Heart left ventricle (tissue), 16 donors: ENCODE data around the gene ADAMTS7. TPM values are rescaled to one million over a fixed set of nuclear protein-coding genes. Genes with fewer than 3 reads are reported as not detected.
"Not testable (repeated sequence)": the region's sequence is repeated elsewhere in the genome, so short reads cannot be mapped to it uniquely, and the experiment has no call there.

Experiments
- ATAC-seq, 4 donors: fragments of 200-7000 bp; cut with Tn5 transposase; one replicate each; pipeline ENCODE4 v1.9.1; 2020 to 2022; ENCODE audit warnings: moderate library complexity in 4 of 4, mild to moderate bottlenecking in 3 of 4, moderate number of reproducible peaks in 1 of 4
- DNase-seq, 5 donors: peaks; one replicate each; pipeline ENCODE4 v3.0.0-alpha.2; 2020
- H3K27ac ChIP-seq, 12 donors: fragments of 200-600 bp; sonication (generic) in 4 of 12; one replicate each; pipeline versions ENCODE4 v1.5.0 to v1.8.0; 2016 to 2022; ENCODE audit warnings: mild to moderate bottlenecking in 2 of 12
- H3K27me3 ChIP-seq, 9 donors: fragments of 200-600 bp; sonication (generic) in 2 of 9; one replicate each; pipeline versions ENCODE4 v1.5.1 to v1.8.0; 2016 to 2022; ENCODE audit warnings: mild to moderate bottlenecking in 3 of 9
- H3K36me3 ChIP-seq, 9 donors: fragments of 200-600 bp; sonication (generic) in 2 of 9; one replicate each; pipeline versions ENCODE4 v1.5.0 to v1.8.0; 2018 to 2022; ENCODE audit warnings: mild to moderate bottlenecking in 2 of 9
- H3K4me1 ChIP-seq, 12 donors: fragments of 200-600 bp; sonication (generic) in 4 of 12; one replicate each; pipeline versions ENCODE4 v1.5.0 to v1.8.0; 2016 to 2022; ENCODE audit warnings: mild to moderate bottlenecking in 3 of 12
- H3K4me3 ChIP-seq, 12 donors: fragments of 200-600 bp; sonication (generic) in 4 of 12; one replicate each; pipeline versions ENCODE4 v1.5.0 to v1.8.0; 2017 to 2022; ENCODE audit warnings: mild to moderate bottlenecking in 9 of 12, moderate library complexity in 4 of 12
- H3K9me3 ChIP-seq, 12 donors: fragments of 200-600 bp; sonication (generic) in 4 of 12; one replicate each; pipeline versions ENCODE4 v1.5.0 to v1.8.0; 2016 to 2022; ENCODE audit warnings: mild to moderate bottlenecking in 1 of 12
- CTCF ChIP-seq, 12 donors: fragments of 200-600 bp; sonication (generic) in 4 of 12; IDR thresholded peaks; one replicate each; pipeline versions ENCODE4 v1.5.0 to v1.8.0; 2018 to 2022; ENCODE audit warnings: antibody characterized with exemption in 12 of 12, mild to moderate bottlenecking in 5 of 12
- POLR2A ChIP-seq, 2 donors: fragments of 450-650 bp; IDR thresholded peaks; one replicate each; pipeline ENCODE4 v1.6.1; 2017; ENCODE audit warnings: antibody characterized with exemption in 2 of 2, mild to moderate bottlenecking in 2 of 2, moderate library complexity in 2 of 2
- WGBS, 4 donors: extraction: QIAGEN DNeasy Blood & Tissue Kit in 2 of 4; methylation state at CpG; one replicate each; pipeline versions ENCODE4 v1.1.5 to v1.1.7; 2013 to 2018; 5-methylcytosine and 5-hydroxymethylcytosine counted together
- intact Hi-C, 10 donors: fragments of 100-400 bp; cut with DNase I; formaldehyde crosslinking; loops; one replicate each; pipeline versions ENCODE4 v1.11.1 to v1.14.2; 2022
- polyA plus RNA-seq, 2 donors: library from polyadenylated mRNA; stranded (reverse); fragments of 200-250 nt; gene quantifications; one replicate each; pipeline ENCODE4 v1.2.3, GENCODE V29; 2013
- total RNA-seq, 9 donors: library from RNA; depleted of rRNA in 2 of 9; stranded (reverse); fragments of >200 nt in 2 of 9; fragmentation: NEBNext Ultra II Directional in 3 of 9; extraction: Animal tissue kit (Norgen Biotek cat#: 25700) in 3 of 9; gene quantifications; one replicate each; pipeline versions ENCODE4 v1.1.0 to v1.2.4, GENCODE V29; 2016 to 2023
- donor health status: ischemic (EF 13 %, LVEDD 7.1; RV severe dilation, severe dysfunction).
- donor health status: healthy with polysubstance abuse.
- donor health status: DM: no; HTN: yes; CAD: no.
- donor health status: DM: no; HTN: no; CAD: no.
- donor health status: ischemic (EF 25% LVEDD 6.9; RV normal size, moderate dysfunction).
- donor health status: ischemic (EF 25% LVEDD 5.7; RV mildly dilated, moderate dysfunction).
- donor health status: healthy.
- donor health status: DM: yes; HTN: yes; CAD: no.
- donor health status: ischemic (EF 35%, LVEDD 5.7; RV mildly dilated, moderate dysfunction).
- donor health status: nonischemic (EF 11% LVEDD 7.7; RV severe dilation, severe dysfunction).
- donor health status: DM: yes; HTN: yes; CAD: no.
- donor health status: PGD.
- donor health status: ischemic (EF 29% LVEDD 5.4; RV normal size, mild dysfunction).
- donor health status: nonischemic (EF 23%, LVEDD 6.1; RV moderate dilation, normal function).

ADAMTS7 gene
- total and polyA plus RNA-seq, 11 donors, result 5.0 to 29.9 (median 13.9) TPM

DNA sequence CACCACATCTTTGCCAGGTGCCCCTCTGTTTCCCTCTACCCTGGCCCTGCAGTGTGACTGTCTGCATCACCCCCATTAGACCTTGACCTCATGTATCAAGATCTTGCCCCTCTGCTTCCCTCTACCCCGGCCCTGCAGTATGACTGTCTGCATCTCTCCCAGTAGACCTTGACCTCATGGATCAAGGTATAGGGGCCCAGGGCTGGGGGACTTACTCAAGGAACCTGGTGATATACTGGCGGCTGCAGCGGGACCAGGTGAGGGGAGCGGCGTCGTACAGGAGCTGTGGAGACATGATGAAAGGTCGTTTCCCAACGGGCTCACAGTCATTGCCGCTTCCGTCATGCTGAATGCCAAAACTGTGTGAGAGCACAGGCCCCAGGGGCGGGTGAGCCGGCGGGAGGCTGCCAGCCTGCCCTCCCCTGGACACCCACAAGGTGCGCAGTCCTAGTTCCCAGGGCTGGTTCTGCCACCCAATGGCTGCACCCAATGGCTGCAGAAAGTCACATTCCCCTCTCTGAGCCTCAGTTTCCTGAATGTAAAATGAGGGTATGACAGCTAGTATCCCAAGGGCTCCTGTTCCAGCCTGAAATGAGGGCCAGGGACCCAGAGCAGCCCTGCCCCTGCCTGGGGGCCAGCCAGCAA lies 23.1 kb downstream of the ADAMTS7 start:
- intact Hi-C loops, result no loop called here
- ATAC-seq (no peak), DNase-seq (peak in 1 of 5 donors; percentile 33)
- H3K9me3 ChIP-seq, result peaks cover 0 to 6% (median 0%) of the 10 kb centered on the region in 12 donors
- H3K36me3 ChIP-seq, result peaks cover 0 to 44% (median 27%) of the 10 kb centered on the region in 9 donors
- no peaks in the 10 kb centered on the region for H3K27me3 ChIP-seq
- H3K27ac ChIP-seq, result no peak overlapping the region
- H3K4me1 ChIP-seq, result peaks cover 0 to 13% (median 0%) of the 10 kb centered on the region in 12 donors
- H3K4me3 ChIP-seq, result no peak overlapping the region
- 92 to 95% (median 94%) methylated on average over 12 to 14 of the region's 14 CpGs for WGBS, 4 donors
- no peak for TF ChIP-seq CTCF (IDR thresholded peaks at IDR 0.05)
- TF ChIP-seq POLR2A (IDR thresholded peaks at IDR 0.05), result no peak

DNA sequence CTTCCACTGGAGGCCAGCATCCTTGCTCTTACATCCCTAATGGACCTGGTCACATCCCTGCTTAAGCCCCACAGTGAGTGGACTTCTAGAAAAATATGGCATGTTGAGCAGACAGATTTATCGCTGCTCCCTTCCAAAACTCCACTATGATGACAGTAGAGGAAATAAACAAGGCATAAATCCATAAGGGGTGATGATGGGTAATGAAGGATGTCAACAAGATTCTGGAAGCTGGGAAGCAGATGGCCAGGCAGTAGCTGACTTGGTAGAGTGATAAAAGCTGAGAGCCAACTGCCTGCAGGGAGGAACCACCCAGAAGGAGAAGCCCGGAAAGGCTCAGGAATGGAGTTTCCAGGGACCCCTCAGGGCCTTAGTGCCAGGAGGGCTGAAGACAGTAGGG lies 28.9 kb downstream of the ADAMTS7 start:
- DNase-seq, H3K27me3 ChIP-seq, ATAC-seq, H3K27ac ChIP-seq, H3K9me3 ChIP-seq, H3K4me3 ChIP-seq, intact Hi-C loops: not testable (repeated sequence)
- peaks cover 0 to 34% (median 20%) of the 10 kb centered on the region in 12 donors for H3K4me1 ChIP-seq
- peaks cover 0 to 21% (median 11%) of the 10 kb centered on the region in 9 donors for H3K36me3 ChIP-seq
- 76 to 98% (median 90%) methylated on average over 1 to 2 of the region's 2 CpGs for WGBS, 4 donors

DNA sequence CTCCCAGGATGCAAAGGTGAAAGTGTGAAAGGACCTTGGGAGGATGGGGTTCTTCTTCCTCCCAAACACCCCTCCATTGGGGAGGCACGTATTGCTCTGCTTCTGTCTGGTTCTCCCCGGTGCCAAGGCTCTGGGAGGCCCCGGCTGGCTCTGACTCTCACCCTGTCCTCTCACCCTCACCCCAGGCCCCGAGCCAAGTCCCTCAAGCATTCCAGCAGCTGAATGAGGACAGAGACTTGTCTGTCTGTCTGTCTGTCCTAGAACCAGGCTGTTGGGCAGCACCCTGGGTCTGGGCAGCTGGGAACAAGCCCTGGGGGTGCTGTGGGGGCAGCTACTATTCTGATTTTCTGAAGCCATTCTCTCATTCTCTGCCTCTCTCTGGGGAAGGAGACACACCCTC lies 29.9 kb downstream of the ADAMTS7 start:
- peaks cover 0 to 10% (median 3%) of the 10 kb centered on the region in 9 donors for H3K36me3 ChIP-seq
- peak overlapping the region in 5 of 12 donors; percentile 4 to 41 (median 33) for H3K27ac ChIP-seq
- DNase-seq, ATAC-seq, H3K4me3 ChIP-seq, intact Hi-C loops, H3K27me3 ChIP-seq, H3K9me3 ChIP-seq: not testable (repeated sequence)
- peaks cover 0 to 35% (median 20%) of the 10 kb centered on the region in 12 donors for H3K4me1 ChIP-seq
- 34 to 71% (median 39%) methylated on average over 1 to 4 of the region's 4 CpGs for WGBS, 4 donors

GRCh38 chr15:78779975-78780374 lies 31.3 kb downstream of the ADAMTS7 start:
- Histone ChIP-seq H3K4me1 (peaks cover 0 to 35% (median 20%) of the 10 kb centered on the region in 12 donors), H3K27ac (peak overlapping the region in 9 of 12 donors; percentile 30 to 81 (median 71))
- whole genome bisulfite sequencing, 4 donors, result 3 to 7% methylated on average over 1 to 2 of the region's 9 CpGs; no CpG with 5 or more reads in 2 of the 4 donors
- intact Hi-C loops, result loop anchor here in 1 of 10 donors (10.0 kb wide), 1 partner anchor 805 kb away; no protein-coding TSS in a partner anchor
- H3K36me3 ChIP-seq, H3K4me3 ChIP-seq, H3K27me3 ChIP-seq, H3K9me3 ChIP-seq: not testable (repeated sequence)
- ATAC-seq (peak; percentile 44 to 80 (median 74)), DNase-seq (peak in 1 of 5 donors; percentile 25)

DNA sequence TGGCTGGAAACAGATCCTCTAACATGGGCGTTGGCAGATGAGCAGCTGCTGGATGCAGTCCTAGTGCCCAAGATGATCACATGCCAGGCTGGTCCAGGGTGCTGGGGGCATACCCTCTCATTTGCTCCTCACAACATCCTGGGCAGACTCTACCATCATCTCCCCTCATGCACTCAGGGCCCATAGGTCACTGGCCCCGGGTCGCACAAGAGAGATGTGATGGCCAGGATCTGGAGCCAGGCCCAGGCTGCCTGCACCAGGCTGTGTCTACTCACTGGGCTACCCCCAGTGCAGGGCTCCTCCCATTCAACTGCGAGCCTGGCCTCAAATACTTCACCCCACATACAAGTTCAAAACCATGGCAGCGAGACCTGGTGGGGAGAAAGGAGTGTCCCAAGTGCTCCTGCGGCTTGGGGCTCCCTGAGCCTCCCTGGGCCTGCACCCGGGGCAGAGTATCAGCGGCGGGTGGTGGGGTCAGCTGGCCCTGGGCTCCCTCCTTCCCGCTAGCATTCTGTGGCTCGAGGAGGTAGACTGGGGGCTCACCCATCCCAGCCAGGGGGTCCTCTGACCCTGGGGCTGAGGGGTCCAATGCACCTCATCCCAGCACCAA lies 32.0 kb downstream of the ADAMTS7 start:
- peak overlapping the region in 7 of 12 donors; percentile 13 to 73 (median 44) for H3K27ac ChIP-seq
- 68 to 74% (median 70%) methylated on average over 8 to 11 of the region's 11 CpGs for WGBS, 4 donors
- ATAC-seq, result not testable (repeated sequence)

DNA sequence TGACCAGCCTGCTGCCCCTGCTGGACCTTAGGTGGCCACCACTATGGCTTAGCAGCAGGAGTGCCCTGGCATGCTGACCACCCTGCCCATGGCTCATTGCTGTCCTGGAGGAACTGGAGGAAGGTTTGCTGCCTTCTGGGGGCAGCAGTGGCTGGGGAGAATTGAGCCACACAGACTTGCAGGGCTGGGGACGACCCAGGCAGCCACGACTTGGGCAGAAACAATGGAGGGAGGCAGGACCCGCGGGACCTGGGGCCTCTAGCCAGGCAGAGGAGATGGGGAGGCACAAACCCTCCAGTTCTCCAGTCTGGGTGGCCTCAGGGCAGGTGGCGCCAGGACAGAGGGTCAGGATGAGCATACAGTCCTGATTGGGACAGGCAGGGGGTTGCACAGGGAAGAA lies 32.8 kb downstream of the ADAMTS7 start:
- TF ChIP-seq POLR2A (IDR thresholded peaks at IDR 0.05), result no peak
- TF ChIP-seq CTCF (IDR thresholded peaks at IDR 0.05), result no peak
- H3K27me3 ChIP-seq, result no peaks in the 10 kb centered on the region
- no peak overlapping the region for H3K4me3 ChIP-seq
- no peak for DNase-seq
- no peak for ATAC-seq
- peaks cover 0 to 35% (median 20%) of the 10 kb centered on the region in 12 donors for H3K4me1 ChIP-seq
- H3K27ac ChIP-seq, result peak overlapping the region in 9 of 12 donors; percentile 28 to 71 (median 54)
- 61 to 88% (median 77%) methylated on average over 5 of the region's 5 CpGs for WGBS, 4 donors
- H3K9me3 ChIP-seq, result no peaks in the 10 kb centered on the region
- intact Hi-C loops, result loop anchor here in 2 of 10 donors (1.0 to 10.0 kb wide), 2 partner anchors 18 to 804 kb away; no protein-coding TSS in a partner anchor
- H3K36me3 ChIP-seq, result peaks cover 0 to 3% (median 0%) of the 10 kb centered on the region in 9 donors

More for the DNA sequence above, 32.0 kb downstream of the ADAMTS7 start:
- not testable (repeated sequence) for H3K9me3 ChIP-seq, H3K27me3 ChIP-seq, H3K4me3 ChIP-seq, H3K36me3 ChIP-seq
- peak in 1 of 5 donors; percentile 24 for DNase-seq
- intact Hi-C loops, result loop anchor here in 1 of 10 donors (10.0 kb wide), 1 partner anchor 804 kb away; no protein-coding TSS in a partner anchor
- H3K4me1 ChIP-seq, result peaks cover 0 to 35% (median 20%) of the 10 kb centered on the region in 12 donors

- H3K4me1 ChIP-seq, result peaks cover 0 to 35% (median 20%) of the 10 kb centered on the region in 12 donors
- ATAC-seq (peak; percentile 69 to 87 (median 76)), DNase-seq (peak in 4 of 5 donors; percentile 66 to 88 (median 78))
- 27 to 57% (median 50%) methylated on average over 8 to 12 of the region's 12 CpGs for WGBS, 4 donors
- peak overlapping the region in 9 of 12 donors; percentile 28 to 71 (median 54) for H3K27ac ChIP-seq
- not testable (repeated sequence) for H3K36me3 ChIP-seq, H3K4me3 ChIP-seq, H3K9me3 ChIP-seq, H3K27me3 ChIP-seq
- intact Hi-C loops, result loop anchor here in 2 of 10 donors (1.0 to 10.0 kb wide), 2 partner anchors 18 to 803 kb away; no protein-coding TSS in a partner anchor
Observed at GRCh38 chr15:78777953-78778345, 33.3 kb downstream of the ADAMTS7 start.

- Histone ChIP-seq H3K27ac (peak overlapping the region in 5 of 12 donors; percentile 48 to 71 (median 62)), H3K4me1 (peaks cover 0 to 35% (median 20%) of the 10 kb centered on the region in 12 donors)
- 66 to 77% (median 72%) methylated on average over 19 to 26 of the region's 26 CpGs for WGBS, 4 donors
- intact Hi-C loops, result loop anchor here in 1 of 10 donors (10.0 kb wide), 1 partner anchor 803 kb away; no protein-coding TSS in a partner anchor
- peak in 1 of 5 donors; percentile 26 for DNase-seq
- H3K36me3 ChIP-seq, H3K4me3 ChIP-seq, H3K27me3 ChIP-seq, H3K9me3 ChIP-seq: not testable (repeated sequence)
- peak in 1 of 4 donors; percentile 3 for ATAC-seq
Observed at GRCh38 chr15:78777290-78777952, 33.8 kb downstream of the ADAMTS7 start.
